ENCODE measurements around the gene TCF12. TPM values are rescaled to one million over a fixed set of nuclear protein-coding genes. Genes with fewer than 3 reads are reported as not detected.

Gene TCF12
- total and polyA plus RNA-seq, 2 of the 8 experiments (the other 6 are each of a cell fraction or from before 2014, with no cell fraction given), result 85.8 to 101 TPM

- Histone ChIP-seq H2BK120ac (replicated peaks; ENCODE audit: low read depth, low read length) (no peak overlapping the region), H2AK5ac (ENCODE audit: low read depth, low read length) (no peak overlapping the region), H3K9ac (replicated peaks in 1 of 4; ENCODE audit: extremely low read depth in 1 of 4, low read depth in 3 of 4, low read length in 3 of 4) (no peak overlapping the region), H2BK5ac (ENCODE audit: low read depth, low read length) (no peak overlapping the region), H3K4me1 (replicated peaks in 1 of 4; ENCODE audit: control insufficient read depth in 3 of 4, insufficient read depth in 4 of 4, low read length in 3 of 4) (peaks cover 0 to 7% (median 0%) of the 10 kb centered on the region in 4 experiments; a peak in 1 of 7 replicates), H4K20me1 (replicated peaks in 1 of 2; ENCODE audit: control insufficient read depth in 1 of 2, insufficient read depth in 2 of 2, low read length in 2 of 2) (no peaks in the 10 kb centered on the region), H2BK12ac (ENCODE audit: low read depth, low read length) (no peak overlapping the region), H3K27ac (ENCODE audit: low read depth, low read length) (no peak overlapping the region), H3K18ac (ENCODE audit: extremely low read depth, low read length) (no peak overlapping the region), H3K4ac (replicated peaks; ENCODE audit: insufficient read length, low read depth, low read length) (no peak overlapping the region), H2BK20ac (ENCODE audit: low read length) (no peak overlapping the region), H3K36me3 (ENCODE audit: control insufficient read depth in 2 of 4, insufficient read depth in 4 of 4, low read length in 3 of 4) (no peaks in the 10 kb centered on the region), H3K79me1 (ENCODE audit: low read depth, low read length) (no peaks in the 10 kb centered on the region; the same call in 1 of the 2 replicates), H4K8ac (ENCODE audit: extremely low read depth, insufficient read depth, low read length) (no peak overlapping the region), H3K56ac (replicated peaks; ENCODE audit: insufficient read length, low read depth, low read length) (no peak overlapping the region), H3K27me3 (replicated peaks in 1 of 4; ENCODE audit: control insufficient read depth in 3 of 4, extremely low read depth in 1 of 4, insufficient read depth in 3 of 4, low read length in 3 of 4) (no peaks in the 10 kb centered on the region), H3K4me3 (ENCODE audit: extremely low read depth in 1 of 4, insufficient read depth in 2 of 4, low read depth in 3 of 4, low read length in 4 of 4) (no peak overlapping the region), H3K23me2 (ENCODE audit: low read depth, low read length) (no peaks in the 10 kb centered on the region), H3K23ac (ENCODE audit: insufficient read length) (no peak overlapping the region), H3K9me3 (ENCODE audit: insufficient read depth in 2 of 2, low read depth in 1 of 2, low read length in 1 of 2) (no peaks in the 10 kb centered on the region), H4K5ac (ENCODE audit: insufficient read length, low read depth, low read length) (no peak overlapping the region), H2AFZ (ENCODE audit: low read length) (no peak overlapping the region), H3K14ac (ENCODE audit: insufficient read length) (no peak overlapping the region), H3K4me2 (ENCODE audit: insufficient read depth in 1 of 2, low read depth in 2 of 2, low read length in 2 of 2) (no peak overlapping the region), H3K79me2 (ENCODE audit: control insufficient read depth in 1 of 2, insufficient read depth in 2 of 2, low read length in 2 of 2) (peaks cover 0 to 23% of the 10 kb centered on the region in 2 experiments; a peak in 3 of 4 replicates), H4K91ac (replicated peaks; ENCODE audit: insufficient read length, low read length) (no peak overlapping the region), H2BK15ac (ENCODE audit: low read length) (no peak overlapping the region)
- FAIRE-seq, result no peak
- DNase-seq (ENCODE audit: low read depth in 1 of 2, low spot score in 2 of 2), result no peak
- CTCF ChIA-PET (ENCODE audit: partially characterized antibody), result interaction anchor here (1.3 kb wide), 1 partner anchor 16 kb away, joined by 3 read pairs; no protein-coding TSS in a partner anchor
- 79% methylated on average over 2 of the region's 2 CpGs; no CpG with 5 or more reads in 1 of the 2 experiments for WGBS, 2 experiments (ENCODE audit: extremely low coverage in 1 of 2, insufficient coverage in 1 of 2, insufficient read length in 1 of 2, insufficient replicate concordance in 2 of 2, low coverage in 1 of 2, low lambda C conversion rate in 2 of 2, missing lambda C conversion rate in 1 of 2)
- POLR2A ChIA-PET (ENCODE audit: partially characterized antibody), result interaction anchor here (2.3 kb wide), 1 partner anchor 9 kb away, joined by 10 read pairs; no protein-coding TSS in a partner anchor
- TF ChIP-seq SP4 (IDR thresholded peaks at IDR 0.05; ENCODE audit: low read length) (no peak), CHD2 (IDR thresholded peaks at IDR 0.05; ENCODE audit: low read length) (no peak), TAF1 (IDR thresholded peaks at IDR 0.05; ENCODE audit: low read depth, low read length) (no peak), ZNF274 (IDR thresholded peaks at IDR 0.05; ENCODE audit: borderline replicate concordance, extremely low read depth, low read length) (no peak), ATF3 (IDR thresholded peaks at IDR 0.05; ENCODE audit: insufficient read depth, low read depth, low read length) (no peak), POU5F1 (IDR thresholded peaks at IDR 0.05; ENCODE audit: low read depth, low read length) (no peak), SAP30 (IDR thresholded peaks at IDR 0.05; ENCODE audit: insufficient read depth, insufficient replicate concordance, low read length) (no peak), GABPA (IDR thresholded peaks at IDR 0.05; ENCODE audit: borderline replicate concordance, insufficient read depth, low read length) (no peak), USF2 (IDR thresholded peaks at IDR 0.05; ENCODE audit: low read length) (no peak), TCF12 (IDR thresholded peaks at IDR 0.05; ENCODE audit: low read depth, low read length) (no peak), MAFK (IDR thresholded peaks at IDR 0.05; ENCODE audit: low read depth, low read length) (no peak)
Observed at GRCh38 chr15:57122080-57122840, 203.8 kb downstream of the TCF12 start.
